HuH-7 (cell line): ENCODE measurements around the gene DCAF4.
"Not testable (repeated sequence)": the region's sequence is repeated elsewhere in the genome, so short reads cannot be mapped to it uniquely, and the experiment has no call there.

Experiments used
- DNase-seq: peaks from one replicate; pipeline ENCODE4 v3.0.0; 2011; ENCODE audit warnings: low spot score

DCAF4 gene

GRCh38 chr14:72970824-72971434 is 44.7 kb downstream of the DCAF4 start:
- DNase-seq: no peak

GRCh38 chr14:72974661-72975060 is 48.4 kb downstream of the DCAF4 start:
- no peak for DNase-seq

DNA sequence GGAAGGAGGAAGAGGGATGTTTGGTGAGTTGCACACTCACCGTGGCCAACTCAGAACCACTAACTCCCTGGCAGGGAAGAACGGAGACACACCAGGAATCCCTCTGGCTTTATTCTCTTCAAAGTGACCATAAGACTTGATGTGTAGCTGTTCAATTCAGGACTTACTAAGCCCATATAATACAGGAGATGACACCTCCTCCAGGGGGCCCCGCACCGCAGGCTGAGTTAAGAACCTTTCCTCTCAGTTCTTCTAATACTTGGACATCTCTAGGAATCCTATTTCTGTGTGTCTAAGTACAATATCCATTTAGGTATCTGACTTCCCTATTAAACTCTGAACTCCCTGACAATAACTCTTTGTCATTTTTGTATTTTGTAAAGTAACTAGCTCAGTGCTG is 49.5 kb downstream of the DCAF4 start:
- peak; percentile 26 for DNase-seq

- DNase-seq: no peak
Observed at GRCh38 chr14:72978856-72979255, 52.6 kb downstream of the DCAF4 start.

DNA sequence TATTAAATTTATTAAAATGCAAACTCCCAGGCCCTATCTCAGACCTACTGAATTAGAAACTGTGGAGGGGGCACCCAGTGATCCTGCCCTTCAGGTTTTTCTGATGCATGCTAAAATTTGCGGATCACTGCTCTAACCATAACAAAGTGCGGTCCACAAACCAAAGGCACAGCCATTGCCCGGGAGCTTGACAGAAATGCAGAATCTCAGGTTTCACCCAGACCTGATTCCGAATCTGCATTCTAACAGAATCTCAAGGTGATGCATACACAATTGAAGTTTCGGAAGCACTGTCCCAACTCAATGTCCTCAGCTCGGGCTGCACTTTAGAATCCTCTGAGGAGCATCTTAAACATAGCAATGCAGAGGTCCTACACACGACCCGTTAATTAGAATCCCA is 54.6 kb downstream of the DCAF4 start:
- DNase-seq: no peak

DNA sequence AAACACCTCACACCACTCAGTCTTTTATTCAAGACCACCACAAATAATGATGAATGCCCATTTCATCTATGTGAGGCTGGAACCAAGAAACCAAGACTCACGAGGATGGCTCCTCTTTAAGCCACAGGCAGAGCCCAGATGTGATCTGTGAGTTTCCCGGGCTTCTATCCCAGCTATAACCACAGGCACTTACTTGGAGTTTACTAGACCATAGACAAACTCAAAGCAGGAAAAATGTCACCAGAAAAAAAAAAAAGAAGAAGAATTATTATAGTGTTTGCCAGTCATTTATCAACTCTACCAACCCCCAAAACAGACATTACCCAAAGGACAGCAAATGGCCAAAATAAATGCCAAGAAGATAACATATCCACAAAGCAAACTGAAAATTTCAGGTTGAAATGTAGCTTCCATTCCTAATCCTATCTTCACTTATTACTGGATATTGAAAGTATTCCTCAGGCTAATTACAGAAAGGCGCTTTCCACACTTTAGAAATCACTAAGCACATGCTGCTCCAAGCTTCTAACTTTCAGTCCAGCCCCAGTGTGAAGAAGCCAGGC is 56.0 kb downstream of the DCAF4 start:
- DNase-seq: no peak

GRCh38 chr14:72986214-72986613 is 60.0 kb downstream of the DCAF4 start:
- no peak for DNase-seq

GRCh38 chr14:72986857-72987256 is 60.6 kb downstream of the DCAF4 start:
- no peak for DNase-seq

GRCh38 chr14:72990171-72990570 is 63.9 kb downstream of the DCAF4 start:
- DNase-seq: no peak

DNA sequence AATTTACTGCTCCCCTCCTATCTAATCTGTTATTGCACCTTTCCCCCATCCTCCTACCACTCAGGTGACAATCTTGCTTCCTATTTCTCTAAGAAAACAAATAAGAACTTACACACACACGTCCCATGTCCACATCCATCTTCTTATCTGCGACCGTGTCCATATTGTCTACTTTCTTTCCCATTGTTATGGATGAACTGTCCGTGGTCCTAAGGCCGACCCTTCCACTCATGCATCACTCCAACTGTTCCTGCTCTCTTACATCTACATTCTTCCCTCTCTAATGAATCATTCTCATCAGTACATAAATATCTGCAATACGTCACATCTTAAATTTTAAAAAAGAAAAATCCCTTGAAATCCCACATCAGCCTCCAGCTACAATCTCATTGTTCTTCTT is 70.7 kb downstream of the DCAF4 start:
- no peak for DNase-seq

- DNase-seq: no peak
Observed at GRCh38 chr14:72998252-72998903, 72.1 kb downstream of the DCAF4 start.

- DNase-seq: no peak
Observed at GRCh38 chr14:72999316-72999715, 73.1 kb downstream of the DCAF4 start.

GRCh38 chr14:73000073-73000472 is 73.8 kb downstream of the DCAF4 start:
- no peak for DNase-seq

- DNase-seq: no peak
Observed at GRCh38 chr14:73003681-73004080, 77.4 kb downstream of the DCAF4 start.

GRCh38 chr14:73004641-73005040 is 78.4 kb downstream of the DCAF4 start:
- not testable (repeated sequence) for DNase-seq

DNA sequence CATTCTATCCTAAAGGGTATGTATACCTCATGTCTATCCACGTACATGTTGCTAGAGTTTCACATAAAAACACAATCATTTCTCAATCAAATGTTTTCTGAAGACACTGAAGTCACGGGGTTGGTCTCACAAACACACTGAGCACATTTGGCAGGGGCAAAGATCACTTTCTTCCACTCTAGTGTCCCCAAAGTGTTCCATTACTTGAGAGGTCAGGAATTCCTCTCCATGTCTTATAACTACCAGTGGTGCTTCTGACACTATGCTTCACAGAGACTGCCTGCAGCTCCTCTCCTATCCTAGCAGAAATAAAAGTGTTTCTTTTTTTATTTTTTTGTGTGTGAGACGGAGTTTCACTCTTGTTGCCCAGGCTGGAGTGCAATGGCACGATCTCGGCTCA is 81.6 kb downstream of the DCAF4 start:
- DNase-seq: no peak

DNA sequence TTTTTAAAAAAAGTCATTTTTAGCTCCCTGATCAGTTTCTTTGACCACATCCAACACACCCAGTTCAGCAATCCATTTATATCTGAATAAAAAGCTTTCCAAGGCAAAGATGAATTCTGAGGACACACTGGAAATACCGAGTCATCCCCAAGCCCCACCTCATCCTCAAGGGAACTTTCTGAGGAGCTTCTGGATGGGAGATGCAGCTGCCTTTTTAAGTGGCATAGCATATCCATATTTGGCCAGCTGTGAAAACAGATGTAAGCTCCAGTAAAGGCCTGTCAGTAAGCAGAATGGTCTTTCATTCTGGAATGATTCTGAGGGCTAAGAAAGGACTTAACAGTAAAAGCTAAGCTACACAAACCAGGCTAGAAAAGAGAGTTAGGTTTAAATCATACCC is 82.2 kb downstream of the DCAF4 start:
- DNase-seq: no peak
